ENCODE data around the gene AHRR.

AHRR gene

GRCh38 chr5:335740-336038, 14.2 kb downstream of the AHRR start:
- no peak for DNase-seq (ENCODE audit: low spot score)
- CTCF ChIA-PET: no interaction called here
- no peak for TF ChIP-seq CTCF (conservative IDR thresholded peaks at IDR 0.05; ENCODE audit: low read depth)
- POLR2A ChIA-PET (ENCODE audit: low non-redundant PET): no interaction called here
- H3K27ac ChIP-seq: no peak overlapping the region

- POLR2A ChIA-PET (ENCODE audit: low non-redundant PET): no interaction called here
- CTCF ChIA-PET: interaction anchor here (0.6 to 1.3 kb wide), 6 partner anchors 19 to 569 kb away, joined by 3 to 4 read pairs (median 3); no protein-coding TSS in a partner anchor
- peak; percentile 64 for DNase-seq (ENCODE audit: low spot score)
- TF ChIP-seq CTCF (conservative IDR thresholded peaks at IDR 0.05; ENCODE audit: low read depth): peak; percentile 39
- no peak overlapping the region for H3K27ac ChIP-seq
These were observed 16.1 kb downstream of the AHRR start for GRCh38 chr5:337563-338130.

GRCh38 chr5:342501-343460, 21.3 kb downstream of the AHRR start:
- ChIA-PET POLR2A (ENCODE audit: low non-redundant PET) (no interaction called here), CTCF (no interaction called here)
- H3K27ac ChIP-seq: peak overlapping the region; percentile 2
- DNase-seq (ENCODE audit: low spot score): no peak
- TF ChIP-seq CTCF (conservative IDR thresholded peaks at IDR 0.05; ENCODE audit: low read depth): no peak

GRCh38 chr5:343461-344401, 22.2 kb downstream of the AHRR start:
- H3K27ac ChIP-seq: peak overlapping the region; percentile 60
- CTCF ChIA-PET: interaction anchor here (0.6 to 1.5 kb wide), 2 partner anchors 31 to 90 kb away, joined by 3 read pairs; no protein-coding TSS in a partner anchor
- peak; percentile 62 for DNase-seq (ENCODE audit: low spot score)
- TF ChIP-seq CTCF (conservative IDR thresholded peaks at IDR 0.05; ENCODE audit: low read depth): no peak
- POLR2A ChIA-PET (ENCODE audit: low non-redundant PET): interaction anchor here (0.7 kb wide), 1 partner anchor 82 kb away, joined by 4 read pairs; no protein-coding TSS in a partner anchor

- no peak for DNase-seq (ENCODE audit: low spot score)
- no peak overlapping the region for H3K27ac ChIP-seq
- CTCF ChIA-PET: interaction anchor here (1.5 kb wide), 1 partner anchor 30 kb away, joined by 3 read pairs; no protein-coding TSS in a partner anchor
- POLR2A ChIA-PET (ENCODE audit: low non-redundant PET): no interaction called here
- TF ChIP-seq CTCF (conservative IDR thresholded peaks at IDR 0.05; ENCODE audit: low read depth): no peak
These were observed 23.2 kb downstream of the AHRR start for GRCh38 chr5:344668-345067.
